ENCODE results near the gene UBE4A.

UBE4A gene

DNA sequence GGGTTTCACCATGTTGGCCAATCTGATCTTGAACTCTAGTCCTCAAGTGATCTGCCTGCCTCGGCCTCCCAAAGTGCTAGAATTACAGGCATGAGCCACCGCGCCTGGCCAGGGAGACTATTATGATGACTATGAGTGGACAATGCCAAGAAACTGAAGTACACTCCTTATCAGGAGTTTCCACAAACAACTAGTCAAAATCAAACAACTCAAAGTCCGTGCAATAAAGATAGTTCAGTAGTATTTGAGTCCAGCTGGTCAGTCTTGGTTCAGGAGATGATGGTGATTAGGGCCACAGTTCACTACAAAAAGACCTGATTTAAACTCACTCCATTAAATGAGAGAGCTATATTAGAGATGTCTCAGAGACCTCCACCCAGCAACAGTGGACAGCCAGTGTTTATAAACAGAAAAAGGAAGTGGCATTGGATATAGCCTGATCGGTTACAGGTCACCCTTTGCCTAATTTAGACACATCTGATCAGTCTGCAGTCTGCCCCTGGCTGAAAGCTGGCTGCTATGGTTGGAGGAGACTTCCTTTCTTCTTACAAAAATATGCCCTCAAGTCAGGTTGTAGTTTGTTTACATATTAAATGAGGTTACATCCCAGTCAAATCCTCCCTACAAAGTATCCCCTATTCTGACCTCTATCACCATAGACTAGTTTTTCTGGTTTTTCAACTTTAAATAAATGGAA lies 37.9 kb upstream of the UBE4A start:
- no peaks in the 10 kb centered on the region for H3K9me3 ChIP-seq (replicated peaks; ENCODE audit: low read length)
- H3K36me3 ChIP-seq (ENCODE audit: insufficient read depth, low read length) = no peaks in the 10 kb centered on the region
- peaks cover 5% of the 10 kb centered on the region for H3K27me3 ChIP-seq (ENCODE audit: control insufficient read depth, insufficient read depth, low read length)
- H3K4me1 ChIP-seq (ENCODE audit: control insufficient read depth, insufficient read depth, low read length) = peaks cover 4% of the 10 kb centered on the region
- H3K4me3 ChIP-seq (ENCODE audit: low read length) = no peak overlapping the region
- no peak overlapping the region for H3K9ac ChIP-seq (ENCODE audit: low read depth, low read length)
- H3K4me2 ChIP-seq (ENCODE audit: low read length) = no peak overlapping the region

DNA sequence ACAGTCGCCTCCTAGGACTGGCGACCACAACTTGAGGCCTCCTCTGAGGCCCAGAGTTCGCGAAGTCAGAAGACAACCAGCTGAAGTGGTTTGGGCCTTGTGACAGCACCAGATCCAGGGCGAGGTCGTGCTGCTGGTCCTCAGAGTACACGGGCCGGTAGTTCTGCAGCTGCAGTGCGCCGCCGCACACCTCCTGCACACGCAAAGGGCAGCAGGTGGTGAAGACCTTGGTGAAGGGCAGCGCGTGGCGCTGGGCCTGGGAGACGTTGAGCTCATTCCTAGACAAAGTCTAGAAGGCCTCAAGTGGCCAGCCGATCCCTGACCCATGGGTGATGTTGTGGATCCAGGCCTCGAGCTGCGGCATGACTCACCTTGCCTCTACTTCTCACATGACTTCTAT lies 36.7 kb upstream of the UBE4A start:
- Histone ChIP-seq H3K9ac (ENCODE audit: low read depth, low read length) (no peak overlapping the region), H3K9me3 (replicated peaks; ENCODE audit: low read length) (no peaks in the 10 kb centered on the region), H3K4me1 (ENCODE audit: control insufficient read depth, insufficient read depth, low read length) (no peaks in the 10 kb centered on the region), H3K27me3 (ENCODE audit: control insufficient read depth, insufficient read depth, low read length) (peaks cover 5% of the 10 kb centered on the region), H3K4me3 (ENCODE audit: low read length) (no peak overlapping the region), H3K36me3 (ENCODE audit: insufficient read depth, low read length) (no peaks in the 10 kb centered on the region), H3K4me2 (ENCODE audit: low read length) (no peak overlapping the region)

DNA sequence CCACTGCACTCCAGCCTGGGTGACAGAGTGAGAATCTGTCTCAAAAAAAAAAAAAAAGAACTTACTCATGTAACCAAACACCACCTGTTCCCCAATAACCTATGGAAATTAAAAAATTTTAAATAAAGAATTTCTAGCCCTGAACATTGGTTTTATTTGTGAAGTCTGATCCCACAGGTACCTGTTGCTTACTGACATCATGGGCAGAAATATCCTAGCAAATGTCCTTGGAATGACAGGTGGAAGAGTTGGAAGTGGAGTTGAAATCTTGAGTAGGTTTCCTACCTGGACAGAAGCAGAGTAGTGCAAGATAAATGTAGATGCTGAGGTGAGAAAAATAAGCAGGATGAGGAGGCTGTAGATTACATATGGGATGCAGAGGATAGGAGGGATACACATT lies 34.1 kb upstream of the UBE4A start:
- peaks cover 5% of the 10 kb centered on the region for H3K27me3 ChIP-seq (ENCODE audit: control insufficient read depth, insufficient read depth, low read length)
- H3K9me3 ChIP-seq (replicated peaks; ENCODE audit: low read length) = no peaks in the 10 kb centered on the region
- H3K9ac ChIP-seq (ENCODE audit: low read depth, low read length) = no peak overlapping the region
- H3K4me1 ChIP-seq (ENCODE audit: control insufficient read depth, insufficient read depth, low read length) = no peaks in the 10 kb centered on the region
- H3K4me2 ChIP-seq (ENCODE audit: low read length) = no peak overlapping the region
- H3K36me3 ChIP-seq (ENCODE audit: insufficient read depth, low read length) = no peaks in the 10 kb centered on the region
- H3K4me3 ChIP-seq (ENCODE audit: low read length) = no peak overlapping the region

DNA sequence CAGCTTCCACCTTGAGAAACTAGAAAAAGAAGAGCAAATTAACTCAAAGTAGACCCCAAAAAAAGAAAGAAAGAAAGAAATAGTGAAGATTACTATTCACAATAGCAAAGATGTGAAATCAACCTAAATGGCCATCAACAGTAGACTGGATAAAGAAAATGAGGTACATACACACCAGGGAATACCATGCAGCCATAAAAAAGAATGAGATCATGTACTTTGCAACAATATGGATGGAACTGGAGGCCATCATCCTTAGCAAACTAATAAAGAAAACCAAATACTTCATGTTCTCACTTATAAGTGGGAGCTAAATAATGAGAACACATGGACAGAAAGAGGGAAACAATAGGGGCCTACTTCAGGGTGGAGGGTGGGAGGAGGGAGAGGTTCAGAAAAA lies 30.7 kb upstream of the UBE4A start:
- Histone ChIP-seq H3K36me3 (ENCODE audit: insufficient read depth, low read length) (no peaks in the 10 kb centered on the region), H3K4me3 (ENCODE audit: low read length) (no peak overlapping the region), H3K4me1 (ENCODE audit: control insufficient read depth, insufficient read depth, low read length) (no peaks in the 10 kb centered on the region), H3K9me3 (replicated peaks; ENCODE audit: low read length) (no peaks in the 10 kb centered on the region), H3K9ac (ENCODE audit: low read depth, low read length) (no peak overlapping the region), H3K4me2 (ENCODE audit: low read length) (no peak overlapping the region), H3K27me3 (ENCODE audit: control insufficient read depth, insufficient read depth, low read length) (peaks cover 5% of the 10 kb centered on the region)

DNA sequence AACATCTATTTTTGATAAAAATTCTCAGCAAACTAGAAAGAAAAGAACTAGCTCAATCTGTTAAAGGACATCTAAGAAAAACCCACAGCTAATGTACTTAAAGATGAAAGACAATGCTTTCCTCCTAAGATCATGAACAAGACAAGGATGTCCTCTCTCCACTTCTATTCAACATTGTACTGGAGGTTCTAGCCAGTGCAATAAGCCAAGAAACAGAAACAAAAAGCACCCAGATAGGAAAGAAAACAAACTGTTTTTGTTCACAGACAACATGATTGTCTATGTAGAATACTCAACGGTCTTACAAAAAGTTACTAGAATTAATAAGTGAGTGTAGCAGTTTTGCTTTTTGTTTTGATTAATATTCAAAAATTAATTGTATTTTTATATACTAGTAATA lies 24.7 kb upstream of the UBE4A start:
- Histone ChIP-seq H3K9me3 (replicated peaks; ENCODE audit: low read length) (no peaks in the 10 kb centered on the region), H3K4me3 (ENCODE audit: low read length) (no peak overlapping the region), H3K4me2 (ENCODE audit: low read length) (no peak overlapping the region), H3K9ac (ENCODE audit: low read depth, low read length) (no peak overlapping the region), H3K36me3 (ENCODE audit: insufficient read depth, low read length) (no peaks in the 10 kb centered on the region), H3K27me3 (ENCODE audit: control insufficient read depth, insufficient read depth, low read length) (peaks cover 10% of the 10 kb centered on the region), H3K4me1 (ENCODE audit: control insufficient read depth, insufficient read depth, low read length) (no peaks in the 10 kb centered on the region)

DNA sequence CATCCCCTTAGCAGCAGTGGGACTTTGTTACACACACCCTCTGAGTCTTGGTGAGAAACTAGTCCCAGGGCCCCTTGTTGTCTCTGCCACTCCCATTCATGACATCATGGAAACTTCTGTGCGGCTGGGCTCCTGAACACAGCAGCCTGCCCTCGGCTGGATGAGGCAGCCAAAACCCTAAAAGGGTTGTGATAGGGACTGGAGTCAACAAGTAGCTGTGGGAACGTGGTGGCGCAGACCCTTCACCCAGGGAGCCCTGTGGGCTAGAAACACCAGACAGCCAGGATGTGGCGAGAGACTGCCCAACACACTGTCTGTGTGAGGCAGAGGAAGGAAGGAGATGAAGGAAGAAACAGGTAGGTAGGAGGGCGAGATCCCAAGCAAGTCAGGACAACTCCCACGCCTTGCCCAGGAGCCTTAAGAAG lies 20.8 kb upstream of the UBE4A start:
- Histone ChIP-seq H3K9ac (ENCODE audit: low read depth, low read length) (no peak overlapping the region), H3K4me1 (ENCODE audit: control insufficient read depth, insufficient read depth, low read length) (no peaks in the 10 kb centered on the region), H3K9me3 (replicated peaks; ENCODE audit: low read length) (no peaks in the 10 kb centered on the region), H3K27me3 (ENCODE audit: control insufficient read depth, insufficient read depth, low read length) (peaks cover 27% of the 10 kb centered on the region), H3K4me2 (ENCODE audit: low read length) (no peak overlapping the region), H3K36me3 (ENCODE audit: insufficient read depth, low read length) (no peaks in the 10 kb centered on the region), H3K4me3 (ENCODE audit: low read length) (no peak overlapping the region)

DNA sequence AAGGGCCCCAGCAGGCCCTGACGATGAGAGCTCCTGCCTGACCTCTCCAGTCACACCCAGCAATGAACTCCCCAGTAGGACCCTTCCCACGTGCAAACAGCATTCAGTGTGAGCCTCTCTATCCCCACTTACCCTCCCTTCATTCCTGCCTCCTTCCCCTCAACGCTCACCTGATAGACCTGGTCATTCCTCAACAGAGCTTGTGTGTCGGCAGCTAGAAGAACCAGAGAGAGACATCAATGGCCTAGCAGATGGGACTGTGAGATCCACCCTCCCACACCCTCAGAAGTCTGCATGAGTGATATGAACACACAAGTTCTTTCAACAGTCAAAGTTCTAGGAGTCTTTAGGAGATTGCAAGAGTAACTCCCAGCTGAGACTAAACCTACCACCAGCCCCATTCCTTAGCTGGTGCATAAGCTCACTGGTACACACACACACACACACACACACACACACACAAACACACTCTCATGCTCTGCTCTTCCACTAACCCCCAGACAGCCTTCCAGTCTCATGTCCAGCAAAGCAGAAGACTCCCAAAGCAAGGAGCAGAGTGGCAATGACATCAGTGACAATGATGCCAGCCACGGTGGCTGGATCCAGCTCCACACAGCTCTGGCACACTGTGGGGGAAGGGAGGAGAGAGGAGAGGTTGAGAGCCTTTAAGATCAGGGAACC lies 20.0 kb upstream of the UBE4A start:
- H3K4me1 ChIP-seq (ENCODE audit: control insufficient read depth, insufficient read depth, low read length) = no peaks in the 10 kb centered on the region
- no peak overlapping the region for H3K4me3 ChIP-seq (ENCODE audit: low read length)
- peaks cover 30% of the 10 kb centered on the region for H3K27me3 ChIP-seq (ENCODE audit: control insufficient read depth, insufficient read depth, low read length)
- no peaks in the 10 kb centered on the region for H3K9me3 ChIP-seq (replicated peaks; ENCODE audit: low read length)
- H3K4me2 ChIP-seq (ENCODE audit: low read length) = no peak overlapping the region
- no peak overlapping the region for H3K9ac ChIP-seq (ENCODE audit: low read depth, low read length)
- H3K36me3 ChIP-seq (ENCODE audit: insufficient read depth, low read length) = no peaks in the 10 kb centered on the region

DNA sequence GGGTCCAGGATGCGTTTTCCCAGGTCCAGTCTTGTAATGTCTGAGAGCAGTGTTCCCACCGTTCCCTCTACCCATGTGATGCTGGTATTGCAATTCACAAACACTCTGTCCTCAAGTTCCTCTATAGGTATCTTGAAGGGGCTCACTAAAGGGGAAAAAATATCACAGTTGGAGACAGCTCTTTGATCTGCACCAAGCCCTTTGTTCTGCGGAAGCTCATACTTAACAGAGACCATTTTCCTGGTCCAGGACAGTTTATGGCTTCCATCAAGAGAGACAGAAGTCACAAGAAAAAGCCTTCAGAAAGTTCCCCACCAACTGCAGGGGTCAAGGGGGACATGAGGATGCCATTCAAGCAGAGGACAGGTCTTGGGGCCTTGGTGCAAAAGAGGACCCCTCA lies 19.0 kb upstream of the UBE4A start:
- peaks cover 35% of the 10 kb centered on the region for H3K27me3 ChIP-seq (ENCODE audit: control insufficient read depth, insufficient read depth, low read length)
- H3K36me3 ChIP-seq (ENCODE audit: insufficient read depth, low read length) = no peaks in the 10 kb centered on the region
- H3K4me3 ChIP-seq (ENCODE audit: low read length) = no peak overlapping the region
- H3K4me2 ChIP-seq (ENCODE audit: low read length) = no peak overlapping the region
- no peaks in the 10 kb centered on the region for H3K4me1 ChIP-seq (ENCODE audit: control insufficient read depth, insufficient read depth, low read length)
- H3K9me3 ChIP-seq (replicated peaks; ENCODE audit: low read length) = no peaks in the 10 kb centered on the region
- no peak overlapping the region for H3K9ac ChIP-seq (ENCODE audit: low read depth, low read length)

DNA sequence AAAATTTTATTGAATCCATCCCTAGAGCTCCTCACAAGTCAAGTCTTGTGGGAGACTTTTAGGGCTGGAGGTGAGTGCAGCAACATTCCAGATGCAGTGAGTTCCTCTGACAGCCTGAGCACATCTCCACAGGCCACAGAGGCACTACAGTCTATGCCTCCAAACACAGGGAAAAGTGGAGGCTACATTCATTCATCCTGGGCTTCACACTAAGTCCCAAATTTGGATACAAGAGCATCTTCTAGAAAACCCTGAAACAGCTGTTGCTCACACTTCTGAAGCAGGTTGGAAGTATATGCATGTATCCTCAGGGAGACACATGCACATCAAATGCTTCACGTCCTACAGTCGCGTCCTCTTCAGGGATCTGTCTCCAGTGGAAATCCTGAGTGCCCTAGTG lies 18.1 kb upstream of the UBE4A start:
- no peak overlapping the region for H3K9ac ChIP-seq (ENCODE audit: low read depth, low read length)
- no peak overlapping the region for H3K4me2 ChIP-seq (ENCODE audit: low read length)
- peaks cover 35% of the 10 kb centered on the region for H3K27me3 ChIP-seq (ENCODE audit: control insufficient read depth, insufficient read depth, low read length)
- no peak overlapping the region for H3K4me3 ChIP-seq (ENCODE audit: low read length)
- H3K4me1 ChIP-seq (ENCODE audit: control insufficient read depth, insufficient read depth, low read length) = no peaks in the 10 kb centered on the region
- H3K9me3 ChIP-seq (replicated peaks; ENCODE audit: low read length) = no peaks in the 10 kb centered on the region
- no peaks in the 10 kb centered on the region for H3K36me3 ChIP-seq (ENCODE audit: insufficient read depth, low read length)

DNA sequence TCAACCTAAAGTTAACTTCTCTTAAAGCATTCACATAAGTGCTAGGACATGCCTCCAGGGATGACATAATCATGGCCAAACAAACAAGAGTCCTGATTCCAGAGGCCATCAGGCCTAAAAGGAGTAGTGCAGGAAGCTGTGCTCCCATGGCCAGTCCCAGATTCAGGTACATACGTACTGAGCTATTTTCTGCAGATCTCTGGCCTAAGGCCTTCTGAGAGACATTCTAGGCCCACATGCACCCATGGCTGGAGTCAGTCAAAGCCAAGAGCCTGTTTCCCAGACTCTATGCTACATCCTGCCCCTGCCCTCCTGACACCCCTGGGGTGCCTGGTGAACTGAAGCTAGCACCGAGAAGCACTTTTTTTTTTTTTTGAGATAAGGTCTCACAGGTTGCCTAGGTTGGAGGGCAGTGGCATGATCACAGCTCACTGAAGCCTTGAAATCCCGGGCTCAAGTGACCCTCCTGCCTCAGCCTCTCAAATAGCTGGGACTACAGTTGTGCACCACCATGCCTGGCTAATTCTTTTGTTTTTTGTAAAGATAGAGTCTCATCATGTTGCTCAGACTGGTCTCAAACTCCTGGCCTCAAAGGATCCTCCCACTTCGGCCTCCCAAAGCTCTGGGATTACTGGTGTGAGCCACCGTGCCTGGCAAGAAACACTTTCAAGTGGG lies 17.4 kb upstream of the UBE4A start:
- Histone ChIP-seq H3K4me3 (ENCODE audit: low read length) (no peak overlapping the region), H3K4me2 (ENCODE audit: low read length) (no peak overlapping the region), H3K4me1 (ENCODE audit: control insufficient read depth, insufficient read depth, low read length) (no peaks in the 10 kb centered on the region), H3K9me3 (replicated peaks; ENCODE audit: low read length) (no peaks in the 10 kb centered on the region), H3K36me3 (ENCODE audit: insufficient read depth, low read length) (no peaks in the 10 kb centered on the region), H3K27me3 (ENCODE audit: control insufficient read depth, insufficient read depth, low read length) (peaks cover 39% of the 10 kb centered on the region), H3K9ac (ENCODE audit: low read depth, low read length) (no peak overlapping the region)

DNA sequence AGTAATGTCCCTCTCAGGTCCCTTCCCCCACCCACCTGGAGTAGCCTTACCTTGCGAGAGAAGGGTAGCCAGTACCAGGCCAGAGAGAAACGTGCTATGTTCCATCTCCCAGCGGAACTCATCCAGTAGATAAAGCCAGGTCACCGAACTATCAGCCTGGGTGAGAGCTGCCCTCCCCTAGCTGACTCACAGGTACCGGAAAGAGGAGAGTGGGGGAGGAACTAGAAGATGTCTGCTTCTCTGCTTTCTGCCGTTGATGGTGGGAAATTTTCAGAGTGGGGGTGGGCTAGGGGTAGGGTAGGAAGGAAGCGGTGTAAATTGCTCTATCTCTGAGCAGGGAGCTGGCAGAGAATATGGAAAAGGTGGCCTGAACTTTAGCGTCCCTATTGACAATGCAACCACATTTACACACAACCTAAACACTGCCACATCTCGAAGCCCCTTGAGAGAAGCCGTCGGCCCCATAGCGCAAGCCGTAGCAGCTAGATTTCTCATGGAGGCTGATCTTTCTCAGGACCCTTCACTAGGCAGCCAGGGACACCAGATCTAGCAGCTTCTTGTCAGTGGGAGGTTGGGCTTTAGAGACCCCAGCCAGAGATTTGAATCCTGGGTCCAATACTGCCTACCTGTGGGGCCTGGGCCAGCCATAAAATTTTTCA lies 16.8 kb upstream of the UBE4A start, which contains the start of gene CD3D:
Gene CD3D (minus strand): TSS at position 203 of the 659 bp plus-strand sequence. CDS start 98 bp downstream, at position 105.
- Histone ChIP-seq H3K27me3 (ENCODE audit: control insufficient read depth, insufficient read depth, low read length) (peaks cover 42% of the 10 kb centered on the region), H3K9ac (ENCODE audit: low read depth, low read length) (no peak within 1 kb of the TSS), H3K4me1 (ENCODE audit: control insufficient read depth, insufficient read depth, low read length) (no peaks in the 10 kb centered on the region), H3K36me3 (ENCODE audit: insufficient read depth, low read length) (no peaks in the 10 kb centered on the region), H3K4me2 (ENCODE audit: low read length) (no peak within 1 kb of the TSS), H3K4me3 (ENCODE audit: low read length) (no peak within 1 kb of the TSS), H3K9me3 (replicated peaks; ENCODE audit: low read length) (no peaks in the 10 kb centered on the region)

Measured in skeletal muscle satellite cell (primary cell).